K562 (cell line): ENCODE data around the gene FAM149A. TPM values are rescaled to one million over a fixed set of nuclear protein-coding genes. Genes with fewer than 3 reads are reported as not detected.

Experiments used
- ATAC-seq: fragments of 200-7000 bp; cut with Tn5 transposase; 3 replicates; pipeline ENCODE4 v1.9.1; 2020; ENCODE audit warnings: moderate library complexity
- BruUV-seq: library from RNA; stranded (reverse); fragments of 400-500 nt; replicated peaks from 2 replicates; lab custom pipeline; 2021; lab: Mats Ljungman, UMichigan
- CTCF ChIA-PET: fragments of 300-600 bp; formaldehyde crosslinking; extraction: SDS; loops from one replicate; lab custom pipeline; 2021; ENCODE audit warnings: low intra/inter-chr PET ratio; lab: Yijun Ruan, JAX
- POLR2A ChIA-PET: fragments of 300-600, 350-650 bp; sonication (Branson Sonifier 250); formaldehyde crosslinking; extraction: SDS; loops from one replicate; lab custom pipeline; 2021; ENCODE audit warnings: antibody characterized with exemption, inconsistent platforms; lab: Yijun Ruan, JAX
- DNase-seq, 4 experiments: peaks; one replicate each; pipeline versions ENCODE4 v3.0.0 to v3.0.0-alpha.2; 2011 to 2018; ENCODE audit warnings: low spot score in 3 of 4, mixed read lengths in 3 of 4; ENCODE audit errors: extremely low read depth in 1 of 4
- FAIRE-seq: peaks from 2 replicates; lab custom pipeline; 2011; peaks lifted over from hg19 to GRCh38; lab: Jason Lieb, UNC
- H2AFZ ChIP-seq: 2 replicates; pipeline ENCODE4 v1.6.0; 2011; ENCODE audit warnings: low read depth, low read length, control low read depth, inconsistent platforms
- H3K27ac ChIP-seq: fragments of 200-600 bp; 3 replicates; pipeline ENCODE4 v1.8.0; 2011; ENCODE audit warnings: low read depth, mild to moderate bottlenecking, control low read depth, inconsistent platforms, low read length, moderate library complexity, mixed read lengths; ENCODE audit errors: extremely low read depth
- H3K27me3 ChIP-seq, 2 experiments: fragments of 300-600 bp in 1 of 2; 2 replicates in 1 of 2; 3 replicates in 1 of 2; pipeline versions ENCODE4 v1.6.0 to v1.8.0; 2011; ENCODE audit warnings: inconsistent platforms in 2 of 2, low read length in 2 of 2, mild to moderate bottlenecking in 1 of 2, mixed read lengths in 1 of 2, moderate library complexity in 1 of 2; ENCODE audit not compliant: control insufficient read depth in 2 of 2, insufficient read depth in 2 of 2
- H3K36me3 ChIP-seq: fragments of 300-600 bp; 3 replicates; pipeline ENCODE4 v1.8.0; 2011; ENCODE audit warnings: mild to moderate bottlenecking, low read length, inconsistent platforms; ENCODE audit not compliant: control insufficient read depth, insufficient read depth
- H3K4me1 ChIP-seq, 2 experiments: fragments of 200-600 bp in 1 of 2; replicated peaks in 1 of 2; 2 replicates in 1 of 2; 3 replicates in 1 of 2; pipeline versions ENCODE4 v1.5.1 to v1.8.0; 2011; ENCODE audit warnings: inconsistent platforms in 2 of 2, low read length in 2 of 2, mild to moderate bottlenecking in 1 of 2, mixed read lengths in 1 of 2, moderate library complexity in 1 of 2; ENCODE audit not compliant: control insufficient read depth in 2 of 2, insufficient read depth in 2 of 2
- H3K4me2 ChIP-seq: 2 replicates; pipeline ENCODE4 v1.6.1; 2011; ENCODE audit warnings: low read length, control low read depth, inconsistent platforms, mixed read lengths; ENCODE audit not compliant: insufficient read depth
- H3K4me3 ChIP-seq: fragments of 200-600 bp; sonication (generic), shearing (Covaris generic); 2 replicates; pipeline ENCODE4 v1.5.1; 2016; ENCODE audit warnings: control low read depth, inconsistent platforms
- H3K79me2 ChIP-seq: fragments of 200-600 bp; 3 replicates; pipeline ENCODE4 v1.8.0; 2011; ENCODE audit warnings: low read length, inconsistent platforms; ENCODE audit not compliant: control insufficient read depth, insufficient read depth
- H3K9ac ChIP-seq, 2 experiments: 2 replicates each; pipeline versions ENCODE4 v1.6.0 to v1.6.1; 2011; ENCODE audit warnings: low read depth in 2 of 2, low read length in 2 of 2, control low read depth in 1 of 2, inconsistent platforms in 1 of 2, mild to moderate bottlenecking in 1 of 2, mixed read lengths in 1 of 2; ENCODE audit not compliant: insufficient read depth in 1 of 2
- H3K9me1 ChIP-seq: one replicate; pipeline ENCODE4 v1.6.0; 2011; ENCODE audit warnings: inconsistent platforms, mild to moderate bottlenecking, low read length, moderate library complexity; ENCODE audit not compliant: control insufficient read depth, insufficient read depth
- H3K9me3 ChIP-seq: replicated peaks from 2 replicates; pipeline ENCODE4 v1.5.1; 2011; ENCODE audit warnings: low read depth, low read length, inconsistent platforms; ENCODE audit not compliant: control insufficient read depth, insufficient read depth
- H4K20me1 ChIP-seq: replicated peaks from 2 replicates; pipeline ENCODE4 v1.6.1; 2011; ENCODE audit warnings: low read length, inconsistent platforms, mixed read lengths; ENCODE audit not compliant: control insufficient read depth, insufficient read depth
- PCBP1 ChIP-seq: fragments of 200-400 bp; formaldehyde crosslinking; IDR thresholded peaks from 2 replicates; pipeline ENCODE4 v1.6.1; 2018; ENCODE audit warnings: mild to moderate bottlenecking, low read depth, low read length; ENCODE audit not compliant: poor library complexity, severe bottlenecking
- WGBS: fragments of 100-300 bp; shearing (Covaris generic); methylation state at CpG from one replicate; pipeline ENCODE4 v1.1.6; 2016; ENCODE audit warnings: low coverage, mixed read lengths; ENCODE audit not compliant: insufficient coverage; ENCODE audit errors: missing lambda C conversion rate; 5-methylcytosine and 5-hydroxymethylcytosine counted together
- in situ Hi-C: fragments of 300-500 bp; cut with MboI; formaldehyde crosslinking; loops from 4 replicates; pipeline ENCODE4 v1.15.0; 2018; ENCODE audit warnings: inconsistent platforms, mixed read lengths
- intact Hi-C: fragments of 100-400 bp; cut with micrococcal nuclease; formaldehyde crosslinking; loops from 2 replicates; pipeline ENCODE4 v1.14.2; 2022
- polyA plus RNA-seq, 8 experiments: library from polyadenylated mRNA; depleted of rRNA in 4 of 8; stranded (reverse) in 5 of 8; unstranded in 3 of 8; fragments of >200 nt; fragmentation: Nextera tagmentation in 2 of 8; fragmentation: Illumina TruSeq in 1 of 8; extraction: Ambion mirVana in 2 of 8; extraction: Trizol in 1 of 8; gene quantifications; 2 replicates each; pipeline versions ENCODE4 v1.2.1 to v1.2.3, GENCODE V29; 2011 to 2014; ENCODE audit warnings: inconsistent platforms in 1 of 8, missing spikeins in 1 of 8
- total RNA-seq, 7 experiments: library from RNA; depleted of rRNA in 6 of 7; stranded (reverse); fragments of >200 nt in 6 of 7; fragmentation: Illumina TruSeq in 2 of 7; extraction: Trizol in 2 of 7; gene quantifications; 2 replicates each; pipeline versions ENCODE4 v1.2.1 to v1.2.3, GENCODE V29; 2011 to 2021; ENCODE audit warnings: low replicate concordance in 1 of 7
- TF ChIP-seq, protein P1 (sequence below): IDR thresholded peaks from 3 replicates; pipeline ENCODE4 v1.6.1; 2011; ENCODE audit warnings: borderline replicate concordance, mild to moderate bottlenecking; ENCODE audit not compliant: insufficient read length, insufficient read depth

FAM149A gene
- total and polyA plus RNA-seq, 9 of the 15 experiments (the other 6 are each of a cell fraction or from before 2014, with no cell fraction given) = not detected

DNA sequence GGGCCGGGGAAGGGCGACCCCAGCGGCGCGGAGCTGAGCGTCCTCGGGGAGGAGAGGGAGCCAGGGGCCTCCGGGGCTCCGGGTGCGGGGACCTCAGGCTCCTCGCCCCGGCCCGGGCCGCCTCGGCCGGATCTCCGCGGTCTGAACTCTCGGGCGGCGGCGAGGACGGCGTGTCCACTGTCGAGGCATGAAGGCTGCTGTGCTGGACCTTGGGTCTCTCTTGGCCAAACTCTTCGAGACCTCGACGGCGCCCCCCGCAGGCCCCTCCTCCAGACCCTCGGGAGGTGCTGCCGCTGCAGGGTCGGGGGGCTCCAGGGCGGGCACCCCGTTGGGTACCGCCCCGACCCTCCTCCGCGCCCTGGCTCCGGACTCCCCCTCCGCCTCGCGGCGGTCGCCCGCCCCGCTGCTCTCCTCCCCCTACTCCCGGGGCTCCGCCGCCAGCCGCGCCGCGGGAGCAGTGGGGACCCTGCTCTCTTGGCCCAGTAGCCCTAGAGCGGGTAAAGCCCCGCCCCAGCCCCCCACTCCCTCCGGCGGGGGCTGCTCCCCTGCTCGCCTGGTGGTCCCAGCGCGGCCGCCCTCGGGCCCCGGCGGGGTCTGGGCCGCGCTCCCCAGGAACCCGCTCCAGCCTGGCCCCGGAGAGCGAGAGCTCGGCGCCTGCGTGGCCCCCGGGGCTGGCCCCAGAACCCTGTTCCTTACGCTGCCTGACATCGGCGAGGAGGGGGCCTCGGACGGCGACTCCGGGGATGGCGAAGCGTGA, 564 bp downstream of the FAM149A start:
- no peaks in the 10 kb centered on the region for H3K36me3 ChIP-seq
- H3K27ac ChIP-seq = no peak overlapping the region
- H4K20me1 ChIP-seq = no peaks in the 10 kb centered on the region
- DNase-seq (no peak), ATAC-seq (no peak), FAIRE-seq (no peak)
- H3K9ac ChIP-seq = no peak overlapping the region
- in situ Hi-C loops (no loop called here), intact Hi-C loops (no loop called here)
- H3K4me3 ChIP-seq = no peak overlapping the region
- no peaks in the 10 kb centered on the region for H3K9me1 ChIP-seq
- peak; percentile 23 for TF ChIP-seq PCBP1
- TF ChIP-seq, protein P1, sequence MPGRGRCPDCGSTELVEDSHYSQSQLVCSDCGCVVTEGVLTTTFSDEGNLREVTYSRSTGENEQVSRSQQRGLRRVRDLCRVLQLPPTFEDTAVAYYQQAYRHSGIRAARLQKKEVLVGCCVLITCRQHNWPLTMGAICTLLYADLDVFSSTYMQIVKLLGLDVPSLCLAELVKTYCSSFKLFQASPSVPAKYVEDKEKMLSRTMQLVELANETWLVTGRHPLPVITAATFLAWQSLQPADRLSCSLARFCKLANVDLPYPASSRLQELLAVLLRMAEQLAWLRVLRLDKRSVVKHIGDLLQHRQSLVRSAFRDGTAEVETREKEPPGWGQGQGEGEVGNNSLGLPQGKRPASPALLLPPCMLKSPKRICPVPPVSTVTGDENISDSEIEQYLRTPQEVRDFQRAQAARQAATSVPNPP = no peak
- WGBS = 22% methylated on average over 26 of the region's 83 CpGs
- H3K4me2 ChIP-seq = no peak overlapping the region
- POLR2A ChIA-PET = no interaction called here
- H3K79me2 ChIP-seq = no peaks in the 10 kb centered on the region
- CTCF ChIA-PET = no interaction called here
- no peak overlapping the region for H2AFZ ChIP-seq
- H3K4me1 ChIP-seq = peaks cover 0 to 10% of the 10 kb centered on the region in 2 experiments; a peak in 2 of 5 replicates
- no peaks in the 10 kb centered on the region for H3K9me3 ChIP-seq
- peaks cover 28 to 53% of the 10 kb centered on the region in 2 experiments for H3K27me3 ChIP-seq
- no TSS peak for BruUV-seq
